Peyer's patch (tissue), 4 donors: ENCODE data around the gene LTBP1.

ENCODE experiments used
- POLR2A ChIP-seq, 2 donors: fragments of 450-650 bp; IDR thresholded peaks; one replicate each; pipeline ENCODE4 v1.5.1; 2017; ENCODE audit warnings: antibody characterized with exemption in 2 of 2, mild to moderate bottlenecking in 2 of 2, moderate library complexity in 2 of 2
- TF ChIP-seq, protein P1 (sequence below), 6 experiments: fragments of 450-650 bp in 4 of 6; fragments of 200-600 bp in 2 of 6; sonication (generic) in 1 of 6; IDR thresholded peaks; one replicate each; pipeline ENCODE4 v1.5.1; 2017 to 2019; ENCODE audit warnings: antibody characterized with exemption in 6 of 6, mild to moderate bottlenecking in 3 of 6, moderate library complexity in 1 of 6

DNA sequence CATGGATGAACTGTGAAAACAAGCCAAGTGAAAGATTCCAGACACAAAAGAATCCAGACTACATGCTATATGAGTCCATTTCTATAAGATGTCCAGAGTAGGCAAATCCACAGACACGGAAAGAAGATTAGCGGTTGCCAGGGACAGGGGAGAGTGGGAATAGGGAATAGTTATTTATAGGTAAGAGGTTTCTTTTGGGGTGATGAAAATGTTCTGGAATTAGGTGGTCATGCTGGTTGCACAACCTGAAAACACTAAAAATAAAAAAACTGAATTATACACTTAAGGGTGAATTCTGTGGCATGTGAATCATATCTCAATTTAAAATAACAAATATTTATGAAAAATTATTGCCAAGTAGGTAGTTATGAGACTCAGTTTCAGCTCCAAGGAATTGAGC is 168.4 kb downstream of the LTBP1 start:
- no peak for TF ChIP-seq POLR2A (IDR thresholded peaks at IDR 0.05)
- TF ChIP-seq, protein P1, sequence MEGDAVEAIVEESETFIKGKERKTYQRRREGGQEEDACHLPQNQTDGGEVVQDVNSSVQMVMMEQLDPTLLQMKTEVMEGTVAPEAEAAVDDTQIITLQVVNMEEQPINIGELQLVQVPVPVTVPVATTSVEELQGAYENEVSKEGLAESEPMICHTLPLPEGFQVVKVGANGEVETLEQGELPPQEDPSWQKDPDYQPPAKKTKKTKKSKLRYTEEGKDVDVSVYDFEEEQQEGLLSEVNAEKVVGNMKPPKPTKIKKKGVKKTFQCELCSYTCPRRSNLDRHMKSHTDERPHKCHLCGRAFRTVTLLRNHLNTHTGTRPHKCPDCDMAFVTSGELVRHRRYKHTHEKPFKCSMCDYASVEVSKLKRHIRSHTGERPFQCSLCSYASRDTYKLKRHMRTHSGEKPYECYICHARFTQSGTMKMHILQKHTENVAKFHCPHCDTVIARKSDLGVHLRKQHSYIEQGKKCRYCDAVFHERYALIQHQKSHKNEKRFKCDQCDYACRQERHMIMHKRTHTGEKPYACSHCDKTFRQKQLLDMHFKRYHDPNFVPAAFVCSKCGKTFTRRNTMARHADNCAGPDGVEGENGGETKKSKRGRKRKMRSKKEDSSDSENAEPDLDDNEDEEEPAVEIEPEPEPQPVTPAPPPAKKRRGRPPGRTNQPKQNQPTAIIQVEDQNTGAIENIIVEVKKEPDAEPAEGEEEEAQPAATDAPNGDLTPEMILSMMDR (IDR thresholded peaks at IDR 0.05) = no peak
